Measurements from ENCODE around the gene RIC8A. TPM values are rescaled to one million over a fixed set of nuclear protein-coding genes. Genes with fewer than 3 reads are reported as not detected.
A peak's percentile ranks its signal among the peaks of the same experiment; 100 is the strongest.

Gene RIC8A
- total RNA-seq, 1 experiment from 2014 or later = 180 TPM

GRCh38 chr11:206002-206384 lies 1.5 kb upstream of the RIC8A start:
- ATAC-seq (no peak), DNase-seq (no peak)
- peaks cover 21% of the 10 kb centered on the region; the same call in 1 of the 2 replicates for H3K36me3 ChIP-seq (ENCODE audit: low read depth, low read length)
- no peak overlapping the region for H3K27ac ChIP-seq (ENCODE audit: low read length)
- H3K4me1 ChIP-seq (ENCODE audit: insufficient read depth, low read length) = peaks cover 23% of the 10 kb centered on the region
- H4K20me1 ChIP-seq (ENCODE audit: low read length) = no peaks in the 10 kb centered on the region
- no peaks in the 10 kb centered on the region for H3K27me3 ChIP-seq (ENCODE audit: low read length)
- H3K4me2 ChIP-seq (ENCODE audit: low read length) = peak overlapping the region; percentile 97
- peak overlapping the region; percentile 98 for H3K9ac ChIP-seq (ENCODE audit: low read length)
- intact Hi-C loops (cut with micrococcal nuclease) = no loop called here
- CTCF ChIA-PET = no interaction called here
- POLR2A ChIA-PET (ENCODE audit: unreplicated experiment) = interaction anchor here (0.6 kb wide), 1 partner anchor 29 kb away, joined by 3 read pairs; no protein-coding TSS in a partner anchor
- no peaks in the 10 kb centered on the region for H3K9me2 ChIP-seq (replicated peaks; ENCODE audit: low read length)
- H3K4me3 ChIP-seq (ENCODE audit: low read length) = peak overlapping the region; percentile 91
- H3K9me3 ChIP-seq (ENCODE audit: low read length) = no peaks in the 10 kb centered on the region
- H2AFZ ChIP-seq (ENCODE audit: low read length) = no peak overlapping the region
- no peaks in the 10 kb centered on the region for H3F3A ChIP-seq (ENCODE audit: low read length, unreplicated experiment)
- H3K79me2 ChIP-seq (ENCODE audit: low read length) = peaks cover 55% of the 10 kb centered on the region
- BruUV-seq (replicated peaks) = no TSS peak
- no peak for TF ChIP-seq EZH2 (IDR thresholded peaks at IDR 0.05; ENCODE audit: low read length, unreplicated experiment)
- TF ChIP-seq CTCF (conservative IDR thresholded peaks at IDR 0.05; ENCODE audit: low read depth, low read length) = no peak
- TF ChIP-seq EZH2phosphoT487 (IDR thresholded peaks at IDR 0.05; ENCODE audit: borderline replicate concordance, low read length) = no peak

- Histone ChIP-seq H2AFZ (ENCODE audit: low read length) (no peak overlapping the region; the same call in 1 of the 2 replicates), H3K79me2 (ENCODE audit: low read length) (peaks cover 61% of the 10 kb centered on the region), H3K36me3 (ENCODE audit: low read depth, low read length) (peaks cover 27% of the 10 kb centered on the region; the same call in 1 of the 2 replicates), H3F3A (ENCODE audit: low read length, unreplicated experiment) (no peaks in the 10 kb centered on the region), H3K27ac (ENCODE audit: low read length) (peak overlapping the region; percentile 98), H3K4me2 (ENCODE audit: low read length) (peak overlapping the region; percentile 97), H3K9ac (ENCODE audit: low read length) (peak overlapping the region; percentile 98), H3K4me3 (ENCODE audit: low read length) (peak overlapping the region; percentile 91), H3K4me1 (ENCODE audit: insufficient read depth, low read length) (peaks cover 23% of the 10 kb centered on the region), H3K27me3 (ENCODE audit: low read length) (no peaks in the 10 kb centered on the region), H4K20me1 (ENCODE audit: low read length) (no peaks in the 10 kb centered on the region), H3K9me2 (replicated peaks; ENCODE audit: low read length) (no peaks in the 10 kb centered on the region), H3K9me3 (ENCODE audit: low read length) (no peaks in the 10 kb centered on the region)
- ChIA-PET POLR2A (ENCODE audit: unreplicated experiment) (interaction anchor here (0.5 to 1.0 kb wide), 5 partner anchors 9 to 61 kb away, joined by 3 to 6 read pairs (median 3); no protein-coding TSS in a partner anchor), CTCF (interaction anchor here (0.7 kb wide), 1 partner anchor 10 kb away, joined by 3 read pairs; no protein-coding TSS in a partner anchor)
- TF ChIP-seq EZH2phosphoT487 (IDR thresholded peaks at IDR 0.05; ENCODE audit: borderline replicate concordance, low read length) (no peak), CTCF (conservative IDR thresholded peaks at IDR 0.05; ENCODE audit: low read depth, low read length) (no peak), EZH2 (IDR thresholded peaks at IDR 0.05; ENCODE audit: low read length, unreplicated experiment) (no peak)
- DNase-seq (no peak), ATAC-seq (no peak)
- TSS peak; percentile 22 for BruUV-seq (replicated peaks)
- intact Hi-C loops (cut with micrococcal nuclease) = loop anchor here (1.0 kb wide), 1 partner anchor 30 kb away; the partner anchor contains the start of genes PSMD13 and SIRT3
Measured at GRCh38 chr11:206526-207207, 841 bp upstream of the RIC8A start.

- H2AFZ ChIP-seq (ENCODE audit: low read length) = peak overlapping the region; percentile 74
- H3K9me3 ChIP-seq (ENCODE audit: low read length) = no peaks in the 10 kb centered on the region
- POLR2A ChIA-PET (ENCODE audit: unreplicated experiment) = interaction anchor here (0.6 to 1.0 kb wide), 4 partner anchors 19 to 299 kb away, joined by 3 to 8 read pairs (median 4); no protein-coding TSS in a partner anchor
- ATAC-seq (peak; percentile 13), DNase-seq (peak; percentile 16)
- H3K27me3 ChIP-seq (ENCODE audit: low read length) = no peaks in the 10 kb centered on the region
- H3K4me3 ChIP-seq (ENCODE audit: low read length) = peak overlapping the region; percentile 91
- no peaks in the 10 kb centered on the region for H3K9me2 ChIP-seq (replicated peaks; ENCODE audit: low read length)
- BruUV-seq (replicated peaks) = TSS peak; percentile 85
- peak overlapping the region; percentile 98 for H3K9ac ChIP-seq (ENCODE audit: low read length)
- H3F3A ChIP-seq (ENCODE audit: low read length, unreplicated experiment) = no peaks in the 10 kb centered on the region
- peaks cover 38% of the 10 kb centered on the region for H3K36me3 ChIP-seq (ENCODE audit: low read depth, low read length)
- H3K79me2 ChIP-seq (ENCODE audit: low read length) = peaks cover 61% of the 10 kb centered on the region
- peak overlapping the region; percentile 97 for H3K4me2 ChIP-seq (ENCODE audit: low read length)
- intact Hi-C loops (cut with micrococcal nuclease) = loop anchor here (1.0 kb wide), 1 partner anchor 28 kb away; the partner anchor contains the start of genes PSMD13 and SIRT3
- TF ChIP-seq EZH2 (IDR thresholded peaks at IDR 0.05; ENCODE audit: low read length, unreplicated experiment) (no peak), EZH2phosphoT487 (IDR thresholded peaks at IDR 0.05; ENCODE audit: borderline replicate concordance, low read length) (no peak), CTCF (conservative IDR thresholded peaks at IDR 0.05; ENCODE audit: low read depth, low read length) (no peak)
- CTCF ChIA-PET = no interaction called here
- H4K20me1 ChIP-seq (ENCODE audit: low read length) = no peaks in the 10 kb centered on the region
- peak overlapping the region; percentile 98 for H3K27ac ChIP-seq (ENCODE audit: low read length)
- H3K4me1 ChIP-seq (ENCODE audit: insufficient read depth, low read length) = peaks cover 23% of the 10 kb centered on the region
Measured at GRCh38 chr11:207863-208180, 314 bp downstream of the RIC8A start.

Data from PC-3 (cell line).